Endometrial microvascular endothelial cells (primary cell): ENCODE measurements around the gene VIM. TPM values are rescaled to one million over a fixed set of nuclear protein-coding genes. Genes with fewer than 3 reads are reported as not detected.

Source experiments
- in situ Hi-C: cut with HindIII; loops from 2 replicates; pipeline ENCODE4 v1.10.0; 2017; ENCODE audit warnings: low sequenced_read_pairs, low pct_unique_long_range_greater_than_20kb; ENCODE audit errors: inconsistent ontology term
- total RNA-seq: library from RNA; depleted of rRNA; stranded (reverse); fragments of >200 nt; gene quantifications from one replicate; pipeline ENCODE4 v1.2.3, GENCODE V29; 2015; ENCODE audit errors: inconsistent ontology term

Gene VIM
- total RNA-seq, 1 donor from 2014 or later, result 5,343 TPM

- in situ Hi-C loops, result no loop called here
Measured at GRCh38 chr10:17206210-17206709, 21.8 kb upstream of the VIM start.

- in situ Hi-C loops, result no loop called here
Measured at GRCh38 chr10:17208476-17208875, 19.6 kb upstream of the VIM start.

DNA sequence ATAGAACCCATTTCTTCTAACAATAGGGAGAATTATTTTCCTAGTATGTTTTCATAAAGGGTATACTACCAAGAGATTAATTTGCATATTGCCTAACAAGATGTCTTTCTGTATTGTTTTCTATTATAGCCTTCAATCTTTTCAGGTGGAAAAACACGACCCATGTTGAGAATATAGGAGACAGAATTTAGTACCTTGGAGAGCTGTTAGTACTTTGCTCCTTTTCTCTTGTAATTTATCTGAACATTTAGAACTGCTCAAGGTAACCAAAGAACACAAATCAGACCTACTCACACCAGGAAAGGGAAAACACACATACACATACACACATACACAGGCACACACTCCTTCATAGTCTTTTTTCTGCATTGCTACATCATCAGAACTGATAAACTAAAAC, 18.7 kb upstream of the VIM start:
- in situ Hi-C loops, result no loop called here

DNA sequence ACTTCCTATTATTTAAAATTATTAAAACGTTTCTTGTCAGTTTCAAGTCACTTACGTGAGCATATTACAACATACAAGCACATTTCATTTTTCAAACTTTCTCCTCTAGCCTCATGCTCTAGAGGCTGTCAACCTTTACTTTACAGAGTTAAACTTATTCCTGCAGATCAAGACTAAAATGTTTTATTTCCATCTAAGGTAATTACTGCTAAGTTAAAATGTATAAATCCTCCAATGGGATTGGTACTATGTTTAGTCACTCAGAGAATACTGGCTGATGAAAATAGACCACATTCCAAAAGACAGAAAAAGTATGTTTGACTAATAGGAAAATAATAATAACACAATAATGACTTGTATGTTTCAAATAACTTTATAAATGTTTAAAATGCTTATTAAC, 18.2 kb upstream of the VIM start:
- in situ Hi-C loops, result no loop called here

DNA sequence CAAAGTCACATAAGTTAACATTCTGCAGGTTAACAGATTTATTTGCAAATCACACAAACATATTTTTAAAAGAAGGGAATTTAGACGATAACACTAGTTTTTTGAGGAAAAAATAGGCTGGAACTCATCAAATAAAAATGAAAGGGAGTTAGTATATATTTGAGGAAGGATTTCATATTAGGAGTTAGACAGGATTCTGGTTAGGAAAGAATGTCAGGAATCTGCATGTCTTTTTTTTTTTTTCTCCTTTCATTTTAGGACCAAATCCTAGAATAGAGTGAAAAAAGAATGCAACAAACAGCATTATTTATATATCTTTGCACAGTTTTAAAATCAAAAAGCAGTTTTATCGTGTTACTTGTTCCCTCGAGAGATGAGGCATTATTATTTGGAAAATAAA, 17.7 kb upstream of the VIM start:
- in situ Hi-C loops, result no loop called here

GRCh38 chr10:17212802-17213221, 15.2 kb upstream of the VIM start:
- in situ Hi-C loops, result no loop called here

DNA sequence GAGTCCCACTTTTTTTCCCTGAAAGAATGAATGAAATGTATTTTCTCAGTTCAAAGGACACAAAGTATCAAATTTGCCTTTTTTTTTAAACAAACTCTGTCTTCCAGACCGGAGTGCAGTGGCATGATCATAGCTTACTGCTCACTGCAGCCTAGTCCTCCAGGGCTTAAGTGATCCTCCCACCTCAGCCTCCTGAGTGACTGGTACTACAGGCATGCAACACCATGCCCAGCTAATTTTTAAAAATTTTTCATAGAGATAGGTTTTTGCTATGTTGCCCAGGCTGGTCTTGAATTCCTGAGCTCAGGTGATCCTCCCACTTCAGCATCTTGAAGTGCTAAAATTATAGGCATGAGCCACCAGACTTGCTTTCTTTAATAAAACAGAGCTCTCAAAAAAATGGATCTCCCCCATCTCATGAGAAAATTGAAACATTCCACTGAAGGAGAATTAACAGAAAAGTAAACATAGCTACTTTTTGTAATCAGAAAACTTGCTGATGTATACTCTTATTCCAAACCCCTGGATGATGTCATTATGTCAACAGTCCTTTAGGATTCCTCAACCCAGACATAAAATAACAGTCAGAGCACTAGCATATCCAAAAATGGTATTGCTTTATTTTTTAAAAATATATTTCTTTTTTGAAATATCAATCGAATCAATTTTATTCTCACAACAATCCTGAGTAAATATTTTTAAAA, 14.2 kb upstream of the VIM start:
- in situ Hi-C loops, result no loop called here

DNA sequence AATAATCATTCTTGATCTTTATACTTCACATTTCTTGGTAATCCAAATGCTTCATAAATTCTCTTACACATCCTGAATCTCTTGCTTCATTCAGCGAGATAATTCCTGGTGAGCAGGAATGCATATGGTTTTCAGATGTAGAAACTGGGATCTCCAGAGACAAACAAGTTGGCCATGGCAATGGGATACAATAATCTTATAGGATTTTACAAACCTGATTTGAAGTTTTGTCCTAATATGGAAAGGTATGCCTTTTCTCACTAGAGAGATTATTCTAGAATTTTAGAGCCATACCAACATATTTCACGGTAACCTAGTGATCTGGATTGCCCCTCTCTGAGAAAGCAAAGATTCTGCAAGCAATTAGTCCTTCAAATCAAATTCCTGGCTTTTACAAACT, 13.5 kb upstream of the VIM start:
- in situ Hi-C loops, result no loop called here

DNA sequence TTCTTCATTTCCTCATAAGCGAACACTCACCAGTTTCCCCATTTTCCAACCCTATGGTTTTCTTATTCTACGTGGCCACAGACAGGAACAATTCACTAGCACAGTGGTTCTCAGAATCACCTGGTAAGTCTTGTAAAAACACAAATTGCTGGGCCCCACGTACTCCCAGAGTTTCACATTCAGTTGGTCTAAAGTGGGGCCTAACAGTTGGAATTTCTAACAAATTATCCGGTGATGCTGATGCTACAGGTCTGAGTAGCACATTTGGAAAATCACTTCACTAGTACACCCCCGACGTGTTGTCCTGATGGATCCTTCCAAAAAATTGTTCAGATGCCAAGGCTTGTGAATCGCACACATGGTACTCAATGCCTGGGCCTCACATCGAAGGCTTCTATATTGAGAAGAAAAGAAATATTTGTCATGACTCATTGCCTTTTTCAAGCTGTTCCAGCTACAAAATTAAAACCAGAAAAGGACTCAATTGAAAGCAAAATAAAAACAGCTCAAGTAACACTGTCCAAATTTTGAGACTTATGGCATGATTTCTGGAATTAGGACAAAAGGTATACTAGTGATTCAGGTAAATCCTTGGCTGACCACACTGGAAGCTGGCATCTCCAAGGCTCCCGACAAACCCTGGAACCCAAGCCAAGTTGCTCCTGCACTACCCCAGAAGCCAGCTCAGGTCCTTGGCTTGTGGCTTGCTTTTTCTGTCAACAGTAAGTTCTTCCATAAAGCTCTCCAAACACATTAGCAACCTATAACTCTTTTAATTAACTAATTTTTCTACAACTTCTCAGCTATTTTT, 12.9 kb upstream of the VIM start:
- in situ Hi-C loops, result no loop called here

DNA sequence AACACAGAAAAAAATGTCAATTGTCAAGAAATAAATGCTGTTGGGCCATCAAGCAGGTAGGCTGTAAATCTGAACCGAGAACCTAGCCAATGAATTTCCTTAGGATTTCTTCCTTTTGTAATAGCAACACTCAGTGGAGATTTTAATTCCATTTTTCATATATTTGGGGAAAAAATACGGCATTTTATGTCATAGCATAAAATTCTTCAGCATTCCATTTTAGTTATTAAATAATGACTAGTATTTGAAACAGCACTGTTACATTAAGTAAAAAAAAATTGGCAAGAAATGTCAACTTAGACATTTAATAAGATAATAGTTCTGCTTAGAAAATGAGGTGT, 12.3 kb upstream of the VIM start:
- in situ Hi-C loops, result no loop called here

DNA sequence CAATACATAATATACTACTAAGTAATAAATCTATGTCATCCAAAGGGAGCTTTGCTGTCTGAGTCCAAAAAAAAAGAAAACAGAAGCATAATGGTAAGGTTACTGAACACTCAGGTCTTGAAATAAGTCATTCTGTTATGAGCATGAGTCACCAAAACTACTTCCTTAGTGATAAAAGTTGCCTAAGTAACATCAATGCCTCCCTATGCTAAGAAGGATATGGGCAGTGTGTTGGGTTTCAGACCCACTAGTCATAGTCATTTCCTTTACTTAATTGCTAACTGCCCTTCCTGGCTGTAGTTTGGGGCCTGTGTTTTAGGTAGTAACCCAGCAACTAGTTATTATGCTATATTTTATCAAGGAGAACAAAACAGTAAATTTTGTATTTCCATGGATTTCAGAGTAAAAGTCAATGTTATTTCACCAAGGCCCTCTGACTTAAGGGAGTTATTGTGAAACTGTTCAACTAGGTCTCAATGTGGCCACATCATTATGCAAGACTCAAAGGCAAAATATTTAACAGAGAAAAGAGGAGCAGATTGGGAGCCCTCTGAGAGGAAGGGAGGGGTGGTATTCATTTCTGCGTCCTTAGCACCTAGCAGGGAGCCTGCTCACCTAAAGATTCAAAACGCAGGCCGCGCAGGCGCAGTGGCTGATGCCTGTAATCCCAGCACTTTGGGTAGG, 11.7 kb upstream of the VIM start:
- in situ Hi-C loops, result no loop called here

DNA sequence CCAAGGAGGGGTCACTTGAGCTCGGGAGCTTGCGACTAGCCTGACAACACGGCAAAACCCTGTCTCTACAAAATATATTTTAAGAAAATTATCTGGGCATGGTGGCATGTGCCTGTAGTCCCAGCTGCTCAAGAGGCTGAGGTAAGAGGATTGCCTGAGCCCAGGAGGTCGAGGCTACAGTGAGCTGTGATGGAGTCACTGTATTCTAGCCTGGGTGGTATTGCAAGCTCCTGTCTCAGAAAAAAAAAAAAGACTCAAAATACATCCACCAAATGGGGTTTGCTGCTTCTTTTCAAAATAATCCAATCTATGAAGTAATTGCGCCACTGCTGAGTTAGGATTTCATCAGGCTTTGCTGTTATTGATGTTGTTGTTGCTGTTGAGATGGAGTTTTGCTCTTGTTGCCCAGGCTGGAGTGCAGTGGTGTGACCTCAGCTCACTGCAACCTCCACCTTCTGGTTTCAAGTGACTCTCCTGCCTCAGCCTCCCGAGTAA, 11.1 kb upstream of the VIM start:
- in situ Hi-C loops, result no loop called here

DNA sequence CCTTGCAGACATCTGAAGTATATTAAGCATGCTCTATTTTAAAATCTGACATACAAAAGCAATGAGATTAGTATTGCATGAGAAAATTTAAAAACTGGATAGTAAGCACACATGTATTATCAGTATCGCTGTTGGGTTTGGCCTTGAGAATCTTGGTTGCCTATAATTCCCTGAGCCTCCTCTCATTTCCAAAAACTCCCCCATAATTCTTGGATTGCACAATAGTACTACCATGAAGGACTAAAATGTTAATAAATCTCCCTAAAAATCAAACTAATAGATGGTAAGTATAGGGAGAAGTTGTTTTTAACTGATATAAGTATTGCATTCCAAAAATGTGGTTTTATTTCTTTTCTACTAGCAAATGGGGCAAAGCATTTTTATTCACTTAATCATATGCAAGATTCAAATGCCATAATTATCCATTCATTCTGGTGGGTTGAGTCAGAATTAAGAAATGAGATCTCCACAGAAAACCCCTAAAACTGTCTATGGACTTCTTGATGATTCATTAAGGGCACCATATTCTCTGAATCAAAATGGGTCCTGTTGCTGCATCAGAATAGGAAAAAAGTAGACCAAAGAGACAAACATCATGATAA, 10.3 kb upstream of the VIM start:
- in situ Hi-C loops, result no loop called here

DNA sequence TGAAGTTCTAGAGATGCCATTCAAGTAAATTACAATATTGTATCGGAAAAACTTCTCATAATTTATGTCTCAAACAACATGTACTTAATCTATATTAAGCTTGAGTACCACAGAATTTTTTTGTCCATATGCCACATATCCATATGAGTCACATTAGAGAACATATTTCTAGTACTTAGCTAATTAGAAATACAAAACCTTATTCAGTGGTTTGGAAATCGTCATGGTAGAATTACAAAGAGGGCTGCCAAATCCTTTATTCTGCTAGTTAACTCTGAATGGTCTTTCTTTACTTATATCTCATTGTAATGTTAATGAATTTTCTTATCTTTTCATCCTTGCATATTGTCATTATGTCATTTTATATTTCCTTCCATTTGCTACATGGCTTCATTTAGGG, 9.0 kb upstream of the VIM start:
- in situ Hi-C loops, result no loop called here

DNA sequence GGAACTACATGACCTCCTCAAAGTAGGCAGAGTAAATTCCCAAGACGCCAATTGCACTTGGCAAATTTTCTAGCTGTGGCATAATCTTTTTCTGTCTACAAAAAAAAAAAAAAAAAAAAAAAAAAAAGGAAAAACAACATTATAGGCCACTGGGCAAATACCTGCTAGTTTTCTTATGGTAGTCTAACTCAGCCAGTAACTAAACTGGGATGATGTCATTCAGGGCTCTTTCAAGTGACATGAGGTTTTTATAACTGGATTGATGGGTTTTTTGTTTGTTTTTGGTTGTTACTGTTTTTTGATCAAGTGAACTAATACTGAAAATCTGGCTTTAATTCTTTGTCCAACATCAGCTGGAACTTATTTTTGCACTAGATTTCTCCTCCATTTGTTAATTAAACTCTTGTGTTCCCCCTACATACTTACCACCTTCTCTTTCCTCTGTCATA, 7.4 kb upstream of the VIM start:
- in situ Hi-C loops, result no loop called here

GRCh38 chr10:17222329-17222728, 5.7 kb upstream of the VIM start:
- in situ Hi-C loops, result no loop called here

DNA sequence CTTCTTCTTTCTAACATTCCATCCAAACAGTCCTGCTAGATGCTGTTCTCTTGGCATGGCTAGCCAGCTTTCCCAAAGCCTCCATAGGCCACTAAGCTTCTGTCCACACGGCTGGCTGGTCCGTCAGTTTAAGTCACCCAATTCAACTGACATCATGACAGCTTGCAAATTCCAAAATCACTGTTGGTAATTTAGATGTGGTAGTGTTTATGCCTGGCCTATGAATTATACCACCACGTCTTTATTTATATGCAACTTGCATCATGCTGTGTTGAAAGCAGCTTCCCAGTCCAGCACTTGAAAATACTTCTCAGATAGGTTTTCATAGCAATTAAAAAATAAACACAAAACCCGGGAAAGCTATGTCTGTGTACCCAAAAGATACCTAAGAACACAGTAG, 2.2 kb upstream of the VIM start:
- in situ Hi-C loops, result loop anchor here (25.0 kb wide), 2 partner anchors 264 to 364 kb away; no protein-coding TSS in a partner anchor

GRCh38 chr10:17226891-17227303, 1.1 kb upstream of the VIM start:
- in situ Hi-C loops, result loop anchor here (25.0 kb wide), 2 partner anchors 265 to 365 kb away; no protein-coding TSS in a partner anchor
